A549 (cell line): Measurements from ENCODE around the gene MYO15A. TPM values are rescaled to one million over a fixed set of nuclear protein-coding genes. Genes with fewer than 3 reads are reported as not detected.

Experiments
- ATAC-seq, 2 experiments: fragments of 200-7000 bp in 1 of 2; fragments of >200 bp in 1 of 2; cut with Nextera tagmentation in 1 of 2; cut with Tn5 transposase in 1 of 2; 3 replicates each; pipeline versions ENCODE4 v1.8.0 to v1.9.1; 2018 to 2020; ENCODE audit warnings: mild to moderate bottlenecking in 1 of 2, moderate library complexity in 1 of 2
- CTCF ChIA-PET: fragments of 300-600 bp; sonication (Branson Sonifier 250); formaldehyde crosslinking; extraction: SDS; loops from one replicate; lab custom pipeline; 2021; ENCODE audit warnings: antibody characterized with exemption, inconsistent platforms; lab: Yijun Ruan, JAX
- POLR2A ChIA-PET: fragments of 350-600 bp; formaldehyde crosslinking; extraction: SDS; loops from one replicate; lab custom pipeline; 2021; ENCODE audit warnings: antibody characterized with exemption, inconsistent platforms; lab: Yijun Ruan, JAX
- DNase-seq, 2 experiments: peaks; one replicate each; pipeline versions ENCODE4 v3.0.0 to v3.0.0-alpha.2; 2011 to 2016; ENCODE audit warnings: low read depth in 1 of 2, low spot score in 1 of 2
- FAIRE-seq: peaks from 2 replicates; lab custom pipeline; 2011; peaks lifted over from hg19 to GRCh38; lab: Jason Lieb, UNC
- H3K27ac ChIP-seq, 2 experiments: fragments of >200 bp; sonication (Bioruptor Twin); formaldehyde crosslinking; 3 replicates each; pipeline ENCODE4 v1.5.1; 2016 to 2017
- H3K4me1 ChIP-seq: fragments of >200 bp; sonication (Bioruptor Twin); formaldehyde crosslinking; 3 replicates; pipeline ENCODE4 v1.6.1; 2016
- H3K4me2 ChIP-seq: fragments of >200 bp; sonication (Bioruptor Twin); formaldehyde crosslinking; 3 replicates; pipeline ENCODE4 v1.6.1; 2016
- H3K4me3 ChIP-seq: fragments of >200 bp; sonication (Bioruptor Twin); formaldehyde crosslinking; 3 replicates; pipeline ENCODE4 v1.5.1; 2016
- H3K9me3 ChIP-seq: fragments of >200 bp; sonication (Bioruptor Twin); formaldehyde crosslinking; 3 replicates; pipeline ENCODE4 v1.6.1; 2016
- CHD4 ChIP-seq: fragments of 200-600 bp; sonication (generic); IDR thresholded peaks from 2 replicates; pipeline ENCODE4 v1.6.1; 2016; ENCODE audit warnings: antibody characterized with exemption, mild to moderate bottlenecking, borderline replicate concordance
- CTCF ChIP-seq: fragments of >200 bp; sonication (Bioruptor Twin); formaldehyde crosslinking; IDR thresholded peaks from 3 replicates; pipeline ENCODE4 v1.5.1; 2016
- FOSL2 ChIP-seq, 2 experiments: fragments of 450-650 bp in 1 of 2; fragments of >200 bp in 1 of 2; sonication (Bioruptor Twin) in 1 of 2; formaldehyde crosslinking; IDR thresholded peaks; 2 replicates each; pipeline versions ENCODE4 v1.5.0 to v1.6.1; 2016 to 2020; ENCODE audit warnings: mild to moderate bottlenecking in 1 of 2, moderate library complexity in 1 of 2
- FOXS1 ChIP-seq: fragments of 250-450 bp; sonication (Bioruptor Pico); IDR thresholded peaks from 2 replicates; pipeline ENCODE4 v1.5.0; 2020; ENCODE audit warnings: mild to moderate bottlenecking, moderate library complexity
- GATA3 ChIP-seq: IDR thresholded peaks from 2 replicates; pipeline ENCODE4 v1.6.1; 2012; ENCODE audit warnings: borderline replicate concordance
- HES2 ChIP-seq: fragments of >200 bp; sonication (Bioruptor Twin); formaldehyde crosslinking; IDR thresholded peaks from 2 replicates; pipeline ENCODE4 v1.6.1; 2016
- HEYL ChIP-seq: fragments of 250-450 bp; sonication (Bioruptor Pico); IDR thresholded peaks from 2 replicates; pipeline ENCODE4 v1.8.0; 2021; ENCODE audit warnings: mild to moderate bottlenecking, moderate library complexity
- JUNB ChIP-seq: fragments of >200 bp; sonication (Bioruptor Twin); formaldehyde crosslinking; IDR thresholded peaks from 2 replicates; pipeline ENCODE4 v1.6.1; 2016
- KDM5A ChIP-seq: fragments of 200-600 bp; sonication (generic); IDR thresholded peaks from 2 replicates; pipeline ENCODE4 v1.6.1; 2016; ENCODE audit warnings: antibody characterized with exemption, mild to moderate bottlenecking
- MAFK ChIP-seq: fragments of 450-650 bp; IDR thresholded peaks from 2 replicates; pipeline ENCODE4 v1.6.1; 2014; ENCODE audit not compliant: partially characterized antibody
- PHF8 ChIP-seq: fragments of 200-600 bp; sonication (generic); IDR thresholded peaks from 2 replicates; pipeline ENCODE4 v1.6.1; 2016; ENCODE audit warnings: low read depth, mild to moderate bottlenecking, antibody characterized with exemption, moderate library complexity, borderline replicate concordance
- RARB ChIP-seq: fragments of 250-450 bp; sonication (Bioruptor Pico); IDR thresholded peaks from 2 replicates; pipeline ENCODE4 v1.8.0; 2021; ENCODE audit warnings: mild to moderate bottlenecking, moderate library complexity
- REST ChIP-seq: fragments of 200-600 bp; sonication (generic); IDR thresholded peaks from 2 replicates; pipeline ENCODE4 v1.6.1; 2016; ENCODE audit warnings: antibody characterized with exemption, mild to moderate bottlenecking, moderate library complexity
- WGBS: methylation state at CpG from one replicate; pipeline ENCODE4 v1.1.6; 2017; ENCODE audit errors: missing lambda C conversion rate; 5-methylcytosine and 5-hydroxymethylcytosine counted together
- polyA plus RNA-seq, 4 experiments: library from polyadenylated mRNA; depleted of rRNA in 3 of 4; stranded (reverse); fragments of >200 nt; fragmentation: RNase III in 1 of 4; extraction: RNeasy Plus Mini Kit Qiagen cat#74134 plus additional on column Dnase treatment in 1 of 4; gene quantifications; 2 replicates in 3 of 4; 3 replicates in 1 of 4; pipeline ENCODE4 v1.2.3, GENCODE V29; 2011 to 2017

The MYO15A gene
- polyA plus RNA-seq, 2 of the 4 experiments (the other 2 are of a cell fraction), result 0.22 to 0.26 TPM

GRCh38 chr17:18194804-18195203 lies 86.2 kb downstream of the MYO15A start:
- FAIRE-seq (no peak), ATAC-seq (no peak), DNase-seq (no peak)
- ChIA-PET CTCF (interaction anchor here (0.7 to 1.1 kb wide), 2 partner anchors 22 to 54 kb away, joined by 3 to 5 read pairs; no protein-coding TSS in a partner anchor), POLR2A (no interaction called here)
- no peak overlapping the region for H3K4me2 ChIP-seq
- 82% methylated on average over 4 of the region's 4 CpGs for WGBS
- no peak overlapping the region for H3K27ac ChIP-seq
- TF ChIP-seq HES2 (no peak), FOSL2 (IDR thresholded peaks at IDR 0.05) (no peak), FOSL2 (CRISPR knock-in tag; IDR thresholded peaks at IDR 0.05) (no peak), RARB (no peak), HEYL (CRISPR knock-in tag) (no peak), GATA3 (no peak), FOXS1 (no peak), REST (no peak)
- H3K9me3 ChIP-seq, result no peaks in the 10 kb centered on the region
- peaks cover 20% of the 10 kb centered on the region; the same call in 2 of the 3 replicates for H3K4me1 ChIP-seq
- H3K4me3 ChIP-seq, result no peak overlapping the region

- CTCF ChIA-PET, result interaction anchor here (0.7 to 1.1 kb wide), 2 partner anchors 22 to 54 kb away, joined by 3 to 5 read pairs; no protein-coding TSS in a partner anchor
- no peak for DNase-seq
- Histone ChIP-seq H3K4me1 (peaks cover 16% of the 10 kb centered on the region; the same call in 2 of the 3 replicates), H3K9me3 (no peaks in the 10 kb centered on the region), H3K4me2 (no peak overlapping the region), H3K4me3 (no peak overlapping the region), H3K27ac (no peak overlapping the region)
- 90% methylated on average over 5 of the region's 5 CpGs for WGBS
- TF ChIP-seq CHD4 (no peak), MAFK (no peak), JUNB (no peak), PHF8 (no peak), KDM5A (no peak), REST (no peak), CTCF (no peak)
- no peak for FAIRE-seq
- POLR2A ChIA-PET, result no interaction called here
- no peak for ATAC-seq
Observed at GRCh38 chr17:18195246-18195645, 86.7 kb downstream of the MYO15A start.
